OCI-LY1 (cell line): ENCODE measurements around the gene TTYH1.

ENCODE experiments used
- CTCF ChIP-seq: fragments of 200-600 bp; sonication (generic), shearing (Covaris generic); IDR thresholded peaks from 2 replicates; pipeline ENCODE4 v1.5.1; 2017; ENCODE audit warnings: mild to moderate bottlenecking, antibody characterized with exemption, low read length, moderate library complexity, mixed read lengths
- EZH2 ChIP-seq: fragments of 200-600 bp; sonication (generic), shearing (Covaris generic); IDR thresholded peaks from 2 replicates; pipeline ENCODE4 v1.8.0; 2017; ENCODE audit warnings: borderline replicate concordance, mixed run types, mild to moderate bottlenecking, antibody characterized with exemption, low read length, moderate library complexity, mixed read lengths

GRCh38 chr19:54462655-54463530, 47.6 kb downstream of the TTYH1 start:
- peak; percentile 36 for TF ChIP-seq CTCF
- TF ChIP-seq EZH2, result no peak
